GM12892 (cell line): ENCODE results near the gene COL6A5.

Experiments
- POLR2A ChIP-seq: IDR thresholded peaks from 2 replicates; pipeline ENCODE4 v1.6.1; 2011; ENCODE audit warnings: low read depth, low read length, control low read depth
- POLR2AphosphoS5 ChIP-seq: IDR thresholded peaks from 2 replicates; pipeline ENCODE4 v1.6.1; 2011; ENCODE audit warnings: low read depth, low read length, control low read depth

DNA sequence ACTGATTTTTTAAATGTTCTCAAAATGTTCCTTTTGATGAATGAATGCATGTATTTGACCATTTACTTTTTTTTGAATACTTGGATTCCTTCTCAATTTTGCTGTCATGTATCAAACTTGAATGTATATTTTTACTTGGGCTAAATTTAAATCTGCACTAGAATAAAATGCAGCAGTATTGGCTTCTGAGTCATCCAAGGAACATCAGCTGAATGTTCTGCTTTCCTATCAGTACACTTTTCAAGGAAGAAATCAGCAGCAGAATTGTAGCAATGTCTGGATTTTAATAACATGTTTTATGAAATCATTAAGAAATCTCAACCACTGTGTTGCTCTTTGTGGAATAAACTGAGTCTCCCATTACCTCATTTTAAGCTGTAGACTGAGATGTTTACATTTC, 114.5 kb downstream of the COL6A5 start:
- no peak for TF ChIP-seq POLR2A
- TF ChIP-seq POLR2AphosphoS5 = no peak
